Measurements from ENCODE around the gene ACSF3. TPM values are rescaled to one million over a fixed set of nuclear protein-coding genes. Genes with fewer than 3 reads are reported as not detected.
"Not testable (repeated sequence)": the region's sequence is repeated elsewhere in the genome, so short reads cannot be mapped to it uniquely, and the experiment has no call there.

ACSF3 gene
- total and polyA plus RNA-seq, 2 experiments from 2014 or later, result 20.7 to 28.0 TPM

GRCh38 chr16:89184677-89184932, 91.0 kb downstream of the ACSF3 start:
- 95% methylated on average over 9 of the region's 9 CpGs for WGBS (ENCODE audit: low lambda C conversion rate, missing lambda C conversion rate)
- H3K4me1 ChIP-seq (ENCODE audit: insufficient read depth), result no peaks in the 10 kb centered on the region
- TF ChIP-seq, protein P1, sequence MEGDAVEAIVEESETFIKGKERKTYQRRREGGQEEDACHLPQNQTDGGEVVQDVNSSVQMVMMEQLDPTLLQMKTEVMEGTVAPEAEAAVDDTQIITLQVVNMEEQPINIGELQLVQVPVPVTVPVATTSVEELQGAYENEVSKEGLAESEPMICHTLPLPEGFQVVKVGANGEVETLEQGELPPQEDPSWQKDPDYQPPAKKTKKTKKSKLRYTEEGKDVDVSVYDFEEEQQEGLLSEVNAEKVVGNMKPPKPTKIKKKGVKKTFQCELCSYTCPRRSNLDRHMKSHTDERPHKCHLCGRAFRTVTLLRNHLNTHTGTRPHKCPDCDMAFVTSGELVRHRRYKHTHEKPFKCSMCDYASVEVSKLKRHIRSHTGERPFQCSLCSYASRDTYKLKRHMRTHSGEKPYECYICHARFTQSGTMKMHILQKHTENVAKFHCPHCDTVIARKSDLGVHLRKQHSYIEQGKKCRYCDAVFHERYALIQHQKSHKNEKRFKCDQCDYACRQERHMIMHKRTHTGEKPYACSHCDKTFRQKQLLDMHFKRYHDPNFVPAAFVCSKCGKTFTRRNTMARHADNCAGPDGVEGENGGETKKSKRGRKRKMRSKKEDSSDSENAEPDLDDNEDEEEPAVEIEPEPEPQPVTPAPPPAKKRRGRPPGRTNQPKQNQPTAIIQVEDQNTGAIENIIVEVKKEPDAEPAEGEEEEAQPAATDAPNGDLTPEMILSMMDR (IDR thresholded peaks at IDR 0.05; ENCODE audit: poor library complexity), result no peak
- no peak for TF ChIP-seq EZH2phosphoT487 (IDR thresholded peaks at IDR 0.05; ENCODE audit: low read depth, severe bottlenecking, unreplicated experiment)
- no peak for TF ChIP-seq EZH2 (IDR thresholded peaks at IDR 0.05; ENCODE audit: borderline replicate concordance)
- H3K27ac ChIP-seq, result no peak overlapping the region
- DNase-seq (ENCODE audit: low spot score), result no peak
- no peak overlapping the region for H2AFZ ChIP-seq
- H3K36me3 ChIP-seq (replicated peaks; ENCODE audit: insufficient read depth, low read depth), result no peaks in the 10 kb centered on the region
- H3K4me2 ChIP-seq, result no peak overlapping the region
- no peaks in the 10 kb centered on the region for H3K9me3 ChIP-seq (ENCODE audit: low read depth)
- H4K20me1 ChIP-seq (ENCODE audit: insufficient read depth, poor library complexity, severe bottlenecking), result no peaks in the 10 kb centered on the region
- no peak overlapping the region for H3K4me3 ChIP-seq
- H3K9me2 ChIP-seq (replicated peaks; ENCODE audit: insufficient read depth), result no peaks in the 10 kb centered on the region
- H3K27me3 ChIP-seq, result no peaks in the 10 kb centered on the region
- H3K79me2 ChIP-seq, result no peaks in the 10 kb centered on the region

DNA sequence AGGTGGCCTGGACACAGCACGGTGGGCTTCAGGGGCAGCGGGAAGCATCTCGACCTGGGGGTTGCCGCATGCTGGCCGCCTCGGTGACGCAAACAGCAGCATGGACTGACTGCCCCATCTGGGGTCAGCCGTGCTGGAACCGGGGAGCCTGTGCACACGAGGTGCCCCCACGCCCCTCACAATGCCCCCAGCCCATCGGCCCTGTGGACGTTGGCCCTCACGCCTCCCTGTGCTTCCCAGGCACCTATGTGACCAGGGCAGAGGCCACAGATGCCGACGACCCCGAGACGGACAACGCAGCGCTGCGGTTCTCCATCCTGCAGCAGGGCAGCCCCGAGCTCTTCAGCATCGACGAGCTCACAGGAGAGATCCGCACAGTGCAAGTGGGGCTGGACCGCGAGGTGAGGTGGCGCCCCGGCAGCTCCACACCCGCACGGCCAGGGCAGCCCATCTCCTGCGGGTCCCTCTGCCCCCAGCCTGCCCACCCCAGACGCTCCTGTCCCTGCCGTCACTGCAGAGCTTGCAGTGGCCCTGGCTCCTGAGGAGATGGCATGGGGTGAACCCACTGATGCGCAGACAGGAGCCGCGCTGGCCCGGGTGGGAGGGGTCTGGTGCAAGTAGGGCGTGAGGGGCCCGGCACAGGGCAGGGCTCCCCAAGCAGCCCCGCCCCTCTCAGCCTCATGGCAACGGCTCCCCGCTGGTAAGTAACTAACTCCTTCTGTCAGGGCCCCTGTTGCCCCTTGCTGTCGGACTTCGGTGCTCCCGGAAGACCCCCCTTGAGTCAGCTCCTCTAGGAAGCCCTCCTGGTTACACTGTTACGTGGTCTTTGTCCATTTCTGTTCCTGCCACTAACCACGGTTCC, 91.5 kb downstream of the ACSF3 start:
- no peak overlapping the region for H3K4me3 ChIP-seq
- H3K9me3 ChIP-seq (ENCODE audit: low read depth), result no peaks in the 10 kb centered on the region
- H3K79me2 ChIP-seq, result no peaks in the 10 kb centered on the region
- H3K36me3 ChIP-seq (replicated peaks; ENCODE audit: insufficient read depth, low read depth), result no peaks in the 10 kb centered on the region
- H3K27ac ChIP-seq, result no peak overlapping the region
- no peaks in the 10 kb centered on the region for H3K27me3 ChIP-seq
- no peaks in the 10 kb centered on the region for H4K20me1 ChIP-seq (ENCODE audit: insufficient read depth, poor library complexity, severe bottlenecking)
- TF ChIP-seq, protein P1 (IDR thresholded peaks at IDR 0.05; ENCODE audit: poor library complexity), result no peak
- TF ChIP-seq EZH2 (IDR thresholded peaks at IDR 0.05; ENCODE audit: borderline replicate concordance), result no peak
- no peak for TF ChIP-seq EZH2phosphoT487 (IDR thresholded peaks at IDR 0.05; ENCODE audit: low read depth, severe bottlenecking, unreplicated experiment)
- H3K9me2 ChIP-seq (replicated peaks; ENCODE audit: insufficient read depth), result no peaks in the 10 kb centered on the region
- H3K4me1 ChIP-seq (ENCODE audit: insufficient read depth), result no peaks in the 10 kb centered on the region
- no peak overlapping the region for H3K4me2 ChIP-seq
- no peak for DNase-seq (ENCODE audit: low spot score)
- H2AFZ ChIP-seq, result no peak overlapping the region
- WGBS (ENCODE audit: low lambda C conversion rate, missing lambda C conversion rate), result 95% methylated on average over 38 of the region's 48 CpGs

DNA sequence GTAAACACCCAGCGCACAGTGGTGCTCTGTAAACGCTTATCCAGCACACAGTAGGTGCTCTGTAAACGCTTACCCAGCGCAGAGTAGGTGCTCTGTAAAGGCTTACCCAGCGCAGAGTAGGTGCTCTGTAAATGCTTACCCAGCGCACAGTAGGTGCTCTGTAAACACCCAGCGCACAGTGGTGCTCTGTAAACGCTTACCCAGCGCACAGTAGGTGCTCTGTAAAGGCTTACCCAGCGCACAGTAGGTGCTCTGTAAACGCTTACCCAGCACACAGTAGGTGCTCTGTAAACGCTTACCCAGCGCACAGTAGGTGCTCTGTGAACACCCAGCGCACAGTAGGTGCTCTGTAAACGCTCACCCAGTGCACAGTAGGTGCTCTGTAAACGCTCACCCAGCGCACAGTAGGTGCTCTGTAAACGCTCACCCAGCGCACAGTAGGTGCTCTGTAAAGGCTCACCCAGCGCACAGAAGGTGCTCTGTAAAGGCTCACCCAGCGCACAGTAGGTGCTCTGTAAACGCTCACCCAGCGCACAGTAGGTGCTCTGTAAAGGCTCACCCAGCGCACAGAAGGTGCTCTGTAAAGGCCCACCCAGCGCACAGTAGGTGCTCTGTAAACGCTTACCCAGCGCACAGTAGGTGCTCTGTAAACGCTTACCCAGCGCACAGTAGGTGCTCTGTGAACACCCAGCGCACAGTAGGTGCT, 92.4 kb downstream of the ACSF3 start:
- H3K4me3 ChIP-seq; H3K27me3 ChIP-seq; H3K36me3 ChIP-seq (replicated peaks; ENCODE audit: insufficient read depth, low read depth); H3K4me1 ChIP-seq (ENCODE audit: insufficient read depth); H3K79me2 ChIP-seq; H4K20me1 ChIP-seq (ENCODE audit: insufficient read depth, poor library complexity, severe bottlenecking); H3K9me3 ChIP-seq (ENCODE audit: low read depth); H3K9me2 ChIP-seq (replicated peaks; ENCODE audit: insufficient read depth); H3K27ac ChIP-seq; H3K4me2 ChIP-seq; DNase-seq (ENCODE audit: low spot score); H2AFZ ChIP-seq: not testable (repeated sequence)
- WGBS (ENCODE audit: low lambda C conversion rate, missing lambda C conversion rate), result 96% methylated on average over 24 of the region's 30 CpGs

DNA sequence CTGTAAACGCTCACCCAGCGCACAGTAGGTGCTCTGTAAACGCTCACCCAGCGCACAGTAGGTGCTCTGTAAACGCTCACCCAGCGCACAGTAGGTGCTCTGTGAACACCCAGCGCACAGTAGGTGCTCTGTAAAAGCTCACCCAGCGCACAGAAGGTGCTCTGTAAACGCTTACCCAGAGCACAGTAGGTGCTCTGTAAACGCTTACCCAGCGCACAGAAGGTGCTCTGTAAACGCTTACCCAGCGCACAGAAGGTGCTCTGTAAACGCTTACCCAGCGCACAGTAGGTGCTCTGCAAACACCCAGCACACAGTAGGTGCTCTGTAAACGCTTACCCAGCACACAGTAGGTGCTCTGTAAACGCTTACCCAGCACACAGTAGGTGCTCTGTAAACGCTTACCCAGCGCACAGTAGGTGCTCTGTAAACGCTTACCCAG, 93.0 kb downstream of the ACSF3 start:
- H4K20me1 ChIP-seq (ENCODE audit: insufficient read depth, poor library complexity, severe bottlenecking); DNase-seq (ENCODE audit: low spot score); H2AFZ ChIP-seq; H3K4me2 ChIP-seq; H3K79me2 ChIP-seq; H3K27ac ChIP-seq; H3K36me3 ChIP-seq (replicated peaks; ENCODE audit: insufficient read depth, low read depth); H3K9me3 ChIP-seq (ENCODE audit: low read depth); H3K4me1 ChIP-seq (ENCODE audit: insufficient read depth); H3K4me3 ChIP-seq; H3K27me3 ChIP-seq; H3K9me2 ChIP-seq (replicated peaks; ENCODE audit: insufficient read depth): not testable (repeated sequence)
- WGBS (ENCODE audit: low lambda C conversion rate, missing lambda C conversion rate), result 96% methylated on average over 16 of the region's 20 CpGs

Measured in hepatocyte (in vitro differentiated cells).